HG02870 (cell line): ENCODE measurements around the gene ATP1A2.

Experiments used
- ATAC-seq: cut with Tn5 transposase; IDR thresholded peaks from one replicate; pipeline ENCODE4 v1.9.1; 2021; ENCODE audit warnings: mild to moderate bottlenecking, moderate library complexity; ENCODE audit not compliant: unreplicated experiment

Gene ATP1A2

DNA sequence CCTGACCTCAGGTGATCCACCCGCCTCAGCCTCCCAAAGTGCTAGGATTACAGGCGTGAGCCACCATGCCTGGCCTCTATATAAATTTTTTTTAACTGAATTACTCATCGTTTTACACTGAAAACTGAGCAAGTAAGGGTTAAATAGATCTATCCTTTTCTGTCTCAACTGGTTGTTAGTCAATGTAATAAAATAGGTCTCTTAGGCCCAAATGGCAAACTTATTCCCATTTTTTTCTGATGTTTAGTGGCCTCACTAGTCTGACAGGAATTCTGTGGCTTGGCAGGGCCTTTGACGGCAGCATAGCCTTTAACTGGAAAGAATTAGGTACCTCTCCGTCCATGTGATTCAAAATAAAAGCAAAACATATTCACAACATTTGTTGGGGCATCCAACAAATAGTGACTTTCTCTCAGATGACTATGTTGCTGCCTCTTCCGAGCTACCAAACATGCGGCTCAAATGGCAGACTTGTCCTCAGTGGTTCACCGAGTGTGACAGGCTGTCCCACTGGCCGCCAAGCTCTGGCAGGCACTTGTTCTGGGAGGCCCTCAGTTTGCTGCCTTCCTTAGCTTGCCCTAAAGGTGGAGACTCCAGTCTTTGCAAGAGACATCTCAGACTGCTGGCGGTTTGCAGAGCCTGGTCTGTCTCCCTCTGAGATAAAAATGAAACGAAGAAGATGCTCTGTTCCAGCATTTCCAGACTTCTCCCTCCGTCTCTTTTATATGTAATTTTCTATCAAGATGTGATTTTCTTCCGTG, 53.2 kb downstream of the ATP1A2 start:
- ATAC-seq, result no peak

DNA sequence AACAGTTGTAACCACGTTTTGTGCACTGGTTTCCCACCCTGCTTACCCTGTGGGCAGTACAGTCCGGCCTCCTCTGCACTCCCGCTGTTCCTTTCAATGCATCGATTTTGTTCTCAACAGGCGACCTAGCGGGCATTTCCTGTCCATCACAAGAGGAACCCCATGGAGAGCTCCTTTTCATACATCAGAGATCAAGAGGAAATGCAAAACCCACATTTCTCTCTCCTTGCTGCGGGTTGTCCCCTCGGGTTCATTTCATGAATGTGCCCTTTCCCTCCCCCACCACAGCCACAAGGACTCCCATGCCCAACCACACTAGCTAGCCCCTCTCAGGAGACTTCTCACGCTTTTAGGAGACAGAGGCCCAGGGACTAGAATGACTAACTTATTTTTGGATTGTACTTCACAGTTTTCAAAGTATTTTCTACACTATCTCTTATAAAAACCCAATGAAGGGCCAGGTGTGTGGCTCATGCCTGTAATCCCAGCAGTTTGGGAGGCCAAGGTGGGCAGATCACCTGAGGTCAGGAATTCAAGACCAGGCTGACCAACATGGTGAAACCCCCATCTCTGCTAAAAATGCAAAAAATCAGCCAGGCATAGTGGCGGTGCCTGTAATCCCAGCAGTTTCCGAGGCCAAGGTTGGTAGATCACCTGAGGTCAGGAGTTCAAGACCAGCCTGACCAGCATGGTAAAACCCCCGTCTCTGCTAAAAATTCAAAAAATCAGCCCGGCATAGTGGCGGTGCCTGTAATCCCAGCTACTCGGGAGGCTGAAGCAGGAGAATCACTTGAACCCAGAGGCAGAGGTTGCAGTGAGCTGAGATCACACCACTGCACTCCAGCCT, 54.2 kb downstream of the ATP1A2 start:
- ATAC-seq, result peak; percentile 61

DNA sequence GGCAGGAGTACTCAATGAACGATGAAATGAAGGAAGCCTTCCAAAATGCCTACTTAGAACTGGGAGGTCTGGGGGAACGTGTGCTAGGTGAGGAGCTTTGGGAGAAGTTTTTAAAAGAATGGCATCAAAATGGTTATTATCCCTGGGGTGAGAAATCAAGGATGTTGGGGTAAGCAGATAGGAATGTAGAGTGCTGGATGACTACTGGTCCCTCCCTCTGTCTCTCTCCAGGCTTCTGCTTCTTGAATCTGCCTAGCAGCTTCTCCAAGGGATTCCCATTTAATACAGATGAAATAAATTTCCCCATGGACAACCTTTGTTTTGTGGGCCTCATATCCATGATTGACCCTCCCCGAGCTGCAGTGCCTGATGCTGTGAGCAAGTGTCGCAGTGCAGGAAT, 55.8 kb downstream of the ATP1A2 start:
- ATAC-seq, result no peak

DNA sequence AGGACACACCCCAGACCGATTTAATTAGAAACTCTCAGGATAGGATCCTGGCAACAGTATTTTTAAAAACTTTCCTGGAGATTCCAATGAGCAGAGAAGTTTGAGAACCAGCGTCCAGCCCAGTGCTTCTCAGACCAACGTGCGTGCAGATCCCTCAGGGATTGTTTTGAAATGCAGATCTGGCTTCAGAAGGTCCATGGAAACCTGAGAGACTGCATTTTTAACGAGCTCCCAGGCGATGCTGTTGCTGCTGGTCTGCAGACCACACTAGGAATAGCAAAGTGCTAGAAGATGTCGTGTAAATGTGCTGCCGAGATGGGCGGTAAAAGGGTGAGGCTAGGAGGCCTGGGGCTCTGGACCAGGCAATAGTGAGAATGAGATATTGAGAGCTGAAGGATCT, 56.4 kb downstream of the ATP1A2 start:
- no peak for ATAC-seq

DNA sequence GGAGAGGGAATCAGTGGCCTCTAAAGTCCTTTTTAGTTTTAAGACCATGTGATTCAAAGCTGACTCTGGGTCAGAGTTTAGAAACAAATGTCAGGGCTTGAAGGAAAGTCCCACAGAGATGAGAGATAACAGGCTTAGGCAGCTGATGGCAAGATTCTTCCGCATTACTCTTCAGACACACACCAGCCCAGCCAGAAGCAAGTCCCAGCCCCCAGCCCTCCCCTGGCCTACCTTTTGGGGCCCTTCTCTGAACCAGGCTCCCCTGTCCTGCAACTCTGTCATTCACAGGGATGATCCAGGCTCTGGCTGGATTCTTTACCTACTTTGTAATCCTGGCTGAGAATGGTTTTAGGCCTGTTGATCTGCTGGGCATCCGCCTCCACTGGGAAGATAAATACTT, 61.7 kb downstream of the ATP1A2 start:
- no peak for ATAC-seq

DNA sequence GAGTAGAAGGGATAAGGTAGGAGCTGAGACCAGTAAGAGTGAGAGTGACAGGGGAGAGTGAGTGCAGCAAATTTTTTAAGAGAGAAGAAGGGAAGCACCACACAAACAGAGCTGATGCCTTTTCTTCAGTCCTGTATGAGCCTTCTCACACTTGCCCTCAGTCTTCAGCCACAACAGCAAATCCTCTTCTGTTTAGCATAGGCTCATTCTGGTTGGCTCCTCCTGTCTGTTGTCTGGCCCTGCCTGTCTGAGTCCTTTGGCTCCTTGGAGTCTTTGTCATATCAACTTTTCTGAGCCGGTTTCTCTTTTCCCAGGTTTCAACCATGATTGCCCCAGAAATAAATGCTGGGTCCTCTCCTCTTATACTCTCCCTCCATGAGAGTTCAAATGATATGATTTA, 62.1 kb downstream of the ATP1A2 start:
- ATAC-seq, result no peak

DNA sequence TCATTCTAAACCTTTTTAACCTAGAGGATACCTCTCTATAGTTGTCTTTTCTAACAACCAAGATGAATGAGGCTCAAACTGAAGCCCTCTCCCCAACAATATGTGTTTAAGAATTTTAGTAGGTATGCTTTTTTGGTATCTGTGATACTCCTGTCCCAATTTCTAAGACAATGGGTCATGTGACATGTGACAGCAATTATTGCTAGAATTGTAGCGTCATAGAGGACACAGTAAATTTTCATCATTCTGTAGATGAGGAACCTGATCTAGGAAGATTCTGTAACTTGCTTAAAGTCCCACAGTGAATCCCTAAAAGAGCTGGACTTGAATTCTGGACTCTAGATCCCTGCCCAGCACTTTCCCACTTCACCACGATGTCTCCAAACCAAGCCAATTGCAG, 63.2 kb downstream of the ATP1A2 start:
- no peak for ATAC-seq

DNA sequence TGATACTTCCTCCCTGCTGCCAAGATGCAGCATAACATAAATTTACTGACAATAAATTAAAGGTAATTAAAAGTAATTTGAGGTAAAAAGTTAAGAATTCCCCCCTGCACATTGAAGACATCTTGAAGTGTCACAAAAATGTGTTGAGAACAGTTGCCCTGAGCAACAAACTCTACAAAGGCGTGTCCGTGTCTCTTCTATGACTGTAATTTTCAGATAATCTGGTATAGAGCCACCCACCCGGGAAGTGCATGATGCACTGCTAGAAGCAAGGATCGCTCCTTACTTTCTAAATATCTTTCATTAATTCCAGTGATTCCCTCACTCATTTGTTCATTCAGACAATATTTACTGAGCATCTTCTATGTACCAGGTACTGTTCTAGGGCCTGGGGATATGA, 63.8 kb downstream of the ATP1A2 start:
- ATAC-seq, result no peak

DNA sequence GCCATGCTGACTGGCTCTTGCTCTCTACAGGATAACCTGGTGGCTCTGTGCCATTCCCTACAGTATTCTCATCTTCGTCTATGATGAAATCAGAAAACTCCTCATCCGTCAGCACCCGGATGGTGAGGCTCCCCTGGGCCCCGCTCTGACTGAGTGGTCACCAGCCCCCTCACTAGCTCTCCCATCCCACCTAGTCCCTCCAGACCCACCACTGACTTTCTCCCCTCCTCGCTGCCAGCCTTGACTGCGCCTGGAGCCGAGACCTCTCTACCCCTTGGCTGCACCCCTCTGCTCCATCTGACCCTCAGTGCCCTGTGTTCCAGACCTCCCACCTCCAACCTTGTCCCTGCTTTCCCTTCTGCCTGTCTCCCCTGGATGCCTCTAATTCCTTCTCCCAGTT, 70.7 kb downstream of the ATP1A2 start:
- no peak for ATAC-seq

DNA sequence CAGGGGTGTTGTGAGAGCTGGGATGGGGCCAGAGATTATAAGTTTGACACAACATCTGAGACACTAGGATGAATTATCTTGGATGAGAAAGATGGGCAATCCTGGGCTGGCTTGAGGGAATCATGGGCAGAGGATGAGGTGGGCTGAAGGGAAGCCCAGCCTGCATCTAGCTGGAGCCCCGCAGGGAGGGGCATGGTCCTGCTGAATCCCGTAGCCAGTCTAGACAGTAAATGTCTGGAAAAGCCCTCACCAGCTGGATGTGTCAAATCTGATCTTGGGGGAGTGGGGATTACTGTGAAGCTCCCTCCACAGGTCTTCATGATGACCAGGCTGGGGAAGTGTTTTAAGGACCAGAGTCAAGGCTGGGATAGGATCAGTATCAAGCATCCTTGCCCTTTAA, 71.2 kb downstream of the ATP1A2 start:
- ATAC-seq, result no peak

DNA sequence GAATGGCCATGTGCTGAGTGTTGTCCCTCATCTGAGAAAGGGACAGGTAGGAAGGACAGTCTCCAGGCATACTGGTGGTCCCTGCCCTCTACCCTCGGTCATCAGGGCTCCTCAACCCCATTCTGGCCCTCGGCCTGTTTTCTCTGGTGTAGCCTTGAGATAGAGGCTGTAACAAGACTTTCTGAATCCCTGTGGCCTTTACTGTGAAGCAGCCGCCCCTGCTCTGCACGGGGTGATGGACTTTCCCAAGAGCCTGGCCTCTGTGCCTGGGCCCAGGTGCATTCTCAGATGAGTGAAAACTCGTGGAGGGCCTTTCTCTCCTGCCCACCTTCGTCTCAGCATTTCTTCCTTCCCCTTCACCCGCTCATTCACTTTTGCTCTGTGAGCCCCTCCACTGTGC, 71.8 kb downstream of the ATP1A2 start:
- ATAC-seq, result no peak

DNA sequence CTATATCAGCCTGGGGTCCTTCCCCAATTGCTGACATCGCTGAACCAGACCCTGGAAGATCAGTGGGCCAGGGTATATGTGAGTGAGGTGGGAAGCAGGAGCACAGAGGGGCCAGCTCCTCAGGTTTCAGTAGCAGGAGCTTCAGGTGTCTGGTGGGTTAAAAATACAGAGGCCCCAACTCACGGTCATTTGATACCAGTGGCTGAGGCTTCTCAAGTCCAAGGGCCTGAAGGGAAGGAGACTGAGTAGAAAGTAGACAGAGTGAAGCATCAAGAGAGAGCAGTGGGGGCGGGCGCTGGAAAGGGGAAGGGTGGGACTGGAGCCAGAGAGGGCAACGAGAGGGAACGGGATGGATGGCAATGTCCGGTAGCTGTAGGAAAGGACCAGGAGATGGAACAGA, 72.8 kb downstream of the ATP1A2 start:
- no peak for ATAC-seq

DNA sequence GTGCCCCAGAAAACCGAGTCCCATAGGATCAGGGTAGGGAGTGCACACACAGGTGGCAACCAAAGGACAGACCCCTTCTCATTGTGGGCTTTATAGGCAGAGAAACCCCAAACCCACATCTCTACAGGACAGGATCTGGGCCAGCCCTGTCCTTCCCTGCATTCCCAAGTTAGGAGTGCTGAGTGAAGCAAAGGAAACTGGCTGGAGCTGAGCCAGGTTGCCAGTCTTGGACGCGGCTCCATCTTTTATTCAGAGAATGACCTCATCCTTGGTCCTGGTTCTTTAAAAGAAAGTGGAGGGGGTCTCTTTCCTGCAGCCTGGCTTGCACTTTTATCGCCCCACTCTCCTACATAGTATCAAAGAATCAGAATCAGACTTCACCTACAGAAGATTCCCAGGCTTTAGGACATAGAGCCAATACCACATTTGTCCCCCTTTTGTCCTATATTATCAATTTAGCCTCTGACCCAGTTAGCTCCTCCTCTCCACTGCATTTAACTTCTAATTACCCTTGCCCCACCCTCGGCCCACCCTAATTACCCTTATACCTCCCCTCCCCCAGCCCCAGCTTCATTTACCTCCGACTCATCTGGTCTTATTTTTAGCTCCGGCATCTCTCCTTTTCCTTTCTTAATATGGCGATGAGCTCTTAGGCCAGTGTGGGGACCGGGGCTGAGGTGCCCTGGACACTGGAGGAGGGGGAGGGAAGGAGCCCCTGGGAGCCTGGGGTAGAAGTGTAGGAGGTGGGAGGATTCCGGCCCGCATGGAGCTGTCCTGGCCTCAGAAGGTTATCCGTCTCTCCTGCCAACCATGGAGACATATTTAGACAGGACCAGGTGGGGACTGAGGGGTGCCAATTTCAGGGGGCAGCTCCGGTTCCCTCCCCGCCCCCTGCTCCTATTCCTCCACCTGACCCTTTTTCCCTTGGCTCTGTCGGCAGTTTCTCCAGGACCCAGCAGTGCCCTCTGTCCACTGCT, 74.4 kb downstream of the ATP1A2 start, which contains the start of gene CASQ1:
TSS of gene CASQ1 (plus strand) at position 927 of the 977 bp plus-strand sequence. CDS start 177 bp downstream, outside the sequence.
- no peak for ATAC-seq

DNA sequence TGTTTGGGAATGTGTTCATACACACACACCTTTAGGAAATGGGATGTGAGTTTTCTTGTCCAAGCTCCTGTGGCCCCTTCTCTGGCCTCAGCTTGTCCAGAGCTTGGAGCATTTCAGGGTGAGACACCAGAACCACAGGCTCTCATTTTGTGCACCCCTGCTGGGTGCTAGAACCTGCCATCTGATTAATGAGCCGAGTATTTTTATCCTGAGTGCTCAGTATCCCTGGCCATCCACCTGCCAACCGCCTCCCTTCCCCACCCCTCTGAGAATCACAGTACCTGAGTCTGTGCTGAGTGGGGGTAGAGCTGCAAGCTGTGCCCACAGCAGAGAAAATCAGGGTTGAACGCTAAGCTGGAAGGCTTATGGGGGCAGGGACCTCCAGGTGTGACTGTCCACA, 76.2 kb downstream of the ATP1A2 start:
- no peak for ATAC-seq

DNA sequence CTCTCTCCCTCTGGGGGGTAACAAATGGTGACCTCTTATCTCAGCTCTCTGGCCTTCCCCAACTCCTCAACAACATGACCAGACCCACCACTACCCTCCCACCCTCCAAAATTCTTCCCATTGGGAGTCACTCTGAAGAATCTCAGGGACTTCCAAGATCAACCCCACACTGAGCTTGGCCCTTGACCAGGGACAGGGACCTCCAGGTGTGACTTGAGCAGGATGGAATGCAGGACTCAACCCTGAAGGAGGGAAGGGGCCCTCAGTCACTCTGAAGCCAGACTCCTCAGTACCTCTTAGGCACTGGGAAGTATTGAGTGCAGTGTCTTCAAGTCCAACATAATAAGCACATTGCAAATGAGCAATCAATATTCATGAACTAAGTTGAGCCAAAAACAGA, 76.7 kb downstream of the ATP1A2 start:
- no peak for ATAC-seq
